CD8-positive, alpha-beta memory T cell (primary cell): ENCODE data around the gene SMOC1. TPM values are rescaled to one million over a fixed set of nuclear protein-coding genes. Genes with fewer than 3 reads are reported as not detected.

Experiments used
- CTCF ChIA-PET: fragments of 350-600 bp; sonication (Branson Sonifier 250); formaldehyde crosslinking; loops from one replicate; lab custom pipeline; 2021; ENCODE audit warnings: antibody characterized with exemption; lab: Charles Lee
- POLR2A ChIA-PET: fragments of 350-600 bp; sonication (Branson Sonifier 250); formaldehyde crosslinking; loops from one replicate; lab custom pipeline; 2021; ENCODE audit warnings: antibody characterized with exemption; lab: Charles Lee
- DNase-seq, 5 donors: peaks; one replicate each; pipeline versions ENCODE4 v3.0.0 to v3.0.0-alpha.2; 2020 to 2022; ENCODE audit warnings: mixed read lengths in 1 of 5
- H3K27ac ChIP-seq: one replicate; pipeline ENCODE4 v1.7.0; 2013; ENCODE audit warnings: low read depth, mild to moderate bottlenecking, low read length, moderate library complexity
- H3K27me3 ChIP-seq: 2 replicates; pipeline ENCODE4 v1.7.0; 2013; ENCODE audit warnings: low read length, mild to moderate bottlenecking; ENCODE audit not compliant: insufficient read depth, poor library complexity, severe bottlenecking
- H3K36me3 ChIP-seq: 2 replicates; pipeline ENCODE4 v1.7.0; 2013; ENCODE audit warnings: mild to moderate bottlenecking, low read length, moderate library complexity; ENCODE audit not compliant: insufficient read depth
- H3K4me1 ChIP-seq: 2 replicates; pipeline ENCODE4 v1.7.0; 2013; ENCODE audit warnings: mild to moderate bottlenecking, low read length, moderate library complexity; ENCODE audit not compliant: insufficient read depth
- H3K4me3 ChIP-seq: 2 replicates; pipeline ENCODE4 v1.7.0; 2013; ENCODE audit warnings: mild to moderate bottlenecking, low read length
- H3K9me3 ChIP-seq: 2 replicates; pipeline ENCODE4 v1.7.0; 2013; ENCODE audit warnings: mild to moderate bottlenecking, low read length
- H3K27ac Mint-ChIP-seq, 8 donors: one replicate each; pipeline ENCODE4 v1.8.0; 2020 to 2021; ENCODE audit warnings: mixed read lengths in 8 of 8, mild to moderate bottlenecking in 6 of 8, inconsistent platforms in 3 of 8, moderate library complexity in 3 of 8
- H3K27me3 Mint-ChIP-seq, 2 donors: one replicate each; pipeline ENCODE4 v1.8.0; 2020 to 2021; ENCODE audit warnings: mixed read lengths in 2 of 2, mild to moderate bottlenecking in 1 of 2, moderate library complexity in 1 of 2
- H3K36me3 Mint-ChIP-seq, 3 donors: one replicate each; pipeline ENCODE4 v1.8.0; 2020 to 2021; ENCODE audit warnings: mixed read lengths in 3 of 3, inconsistent platforms in 1 of 3, mild to moderate bottlenecking in 1 of 3
- H3K4me1 Mint-ChIP-seq, 3 donors: one replicate each; pipeline ENCODE4 v1.8.0; 2020 to 2021; ENCODE audit warnings: mixed read lengths in 3 of 3, inconsistent platforms in 1 of 3, mild to moderate bottlenecking in 1 of 3
- H3K4me3 Mint-ChIP-seq, 7 donors: one replicate each; pipeline ENCODE4 v1.8.0; 2020 to 2021; ENCODE audit warnings: mixed read lengths in 7 of 7, mild to moderate bottlenecking in 6 of 7, moderate library complexity in 4 of 7, inconsistent platforms in 2 of 7
- H3K9me3 Mint-ChIP-seq, 5 donors: one replicate each; pipeline ENCODE4 v1.8.0; 2020 to 2022; ENCODE audit warnings: mixed read lengths in 5 of 5, mild to moderate bottlenecking in 3 of 5, moderate library complexity in 2 of 5, inconsistent platforms in 1 of 5
- polyA plus RNA-seq: library from polyadenylated mRNA; unstranded; fragments of 300-500 nt; fragmentation: Illumina TruSeq; gene quantifications from one replicate; pipeline ENCODE4 v1.2.3, GENCODE V29; 2021
- total RNA-seq, 2 experiments: library from RNA; stranded (reverse); gene quantifications; one replicate each; pipeline ENCODE4 v1.2.3, GENCODE V29; 2021

The SMOC1 gene
- total and polyA plus RNA-seq, 3 experiments from 2014 or later = not detected

DNA sequence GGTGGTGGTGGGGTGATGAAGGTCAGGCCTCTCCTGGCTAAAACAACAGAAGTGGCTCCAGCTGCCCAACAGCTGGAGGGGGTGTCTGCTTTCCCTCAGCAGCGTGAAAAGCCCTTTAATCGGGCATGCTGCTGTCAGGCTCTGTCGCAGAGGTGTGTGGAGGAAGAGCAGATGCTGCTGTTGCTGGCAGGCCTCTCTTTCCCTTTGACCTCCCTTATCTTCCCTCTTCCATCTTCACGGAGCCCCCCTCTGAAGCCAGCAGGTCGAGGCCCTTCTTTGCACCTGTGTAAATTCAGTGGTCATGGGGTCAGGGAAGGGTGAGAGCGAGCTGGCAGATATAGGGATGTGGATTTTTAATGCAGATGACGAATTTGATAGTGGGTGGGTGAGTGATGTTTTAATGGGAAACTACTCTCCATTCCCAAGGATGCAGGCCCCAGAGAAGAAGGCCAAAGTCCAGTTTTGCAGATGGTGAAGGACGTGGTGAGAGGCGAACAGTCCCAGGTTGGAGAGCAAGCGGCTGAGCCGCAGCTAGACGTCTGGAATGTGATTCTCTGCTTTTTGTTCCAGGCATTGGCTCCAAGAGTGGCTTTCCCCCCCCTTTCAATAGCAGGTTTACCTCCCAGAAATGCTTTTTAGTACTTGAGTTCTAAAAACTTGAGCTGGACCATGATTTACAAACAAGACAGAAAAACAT is 64.0 kb downstream of the SMOC1 start:
- peaks cover 9 to 16% (median 14%) of the 10 kb centered on the region in 5 donors for H3K9me3 Mint-ChIP-seq
- no peaks in the 10 kb centered on the region for H3K27me3 ChIP-seq
- CTCF ChIA-PET = no interaction called here
- no peaks in the 10 kb centered on the region for H3K4me1 Mint-ChIP-seq
- no peak overlapping the region for H3K27ac ChIP-seq
- H3K27ac Mint-ChIP-seq = peak overlapping the region in 1 of 8 donors; percentile 74
- no peaks in the 10 kb centered on the region for H3K36me3 Mint-ChIP-seq
- POLR2A ChIA-PET = no interaction called here
- H3K27me3 Mint-ChIP-seq = peaks cover 19 to 50% of the 10 kb centered on the region in 2 donors
- no peaks in the 10 kb centered on the region for H3K4me1 ChIP-seq
- H3K36me3 ChIP-seq = no peaks in the 10 kb centered on the region
- no peak overlapping the region for H3K4me3 ChIP-seq
- no peak for DNase-seq
- no peaks in the 10 kb centered on the region for H3K9me3 ChIP-seq
- no peak overlapping the region for H3K4me3 Mint-ChIP-seq

DNA sequence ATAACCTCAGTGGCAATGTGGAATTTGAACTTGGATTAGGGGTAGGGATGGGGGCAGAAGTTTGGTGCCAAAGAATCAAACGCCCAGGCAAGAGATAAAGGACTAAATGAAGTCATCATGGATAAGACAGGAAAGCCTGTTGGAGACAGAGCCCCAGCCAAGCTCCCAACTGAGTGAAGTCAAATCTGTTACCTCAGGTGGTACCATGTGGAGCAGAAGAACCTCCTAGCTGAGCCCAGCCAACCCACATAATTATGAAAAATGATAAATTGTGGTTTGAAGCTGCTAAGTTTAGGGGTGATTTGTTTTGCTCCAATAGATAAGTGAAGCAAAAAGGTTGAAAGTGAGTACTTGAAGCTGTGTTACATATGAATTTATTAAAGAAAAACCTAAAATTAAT is 66.1 kb downstream of the SMOC1 start:
- H3K4me1 ChIP-seq = no peaks in the 10 kb centered on the region
- no peaks in the 10 kb centered on the region for H3K36me3 ChIP-seq
- H3K9me3 Mint-ChIP-seq = peaks cover 9 to 16% (median 14%) of the 10 kb centered on the region in 5 donors
- H3K27me3 Mint-ChIP-seq = peaks cover 16 to 55% of the 10 kb centered on the region in 2 donors
- no peak overlapping the region for H3K27ac ChIP-seq
- H3K36me3 Mint-ChIP-seq = peaks cover 0 to 2% (median 0%) of the 10 kb centered on the region in 3 donors
- ChIA-PET CTCF (no interaction called here), POLR2A (no interaction called here)
- no peaks in the 10 kb centered on the region for H3K9me3 ChIP-seq
- no peak for DNase-seq
- no peak overlapping the region for H3K4me3 ChIP-seq
- no peaks in the 10 kb centered on the region for H3K4me1 Mint-ChIP-seq
- H3K27me3 ChIP-seq = no peaks in the 10 kb centered on the region
- H3K27ac Mint-ChIP-seq = no peak overlapping the region
- H3K4me3 Mint-ChIP-seq = no peak overlapping the region

DNA sequence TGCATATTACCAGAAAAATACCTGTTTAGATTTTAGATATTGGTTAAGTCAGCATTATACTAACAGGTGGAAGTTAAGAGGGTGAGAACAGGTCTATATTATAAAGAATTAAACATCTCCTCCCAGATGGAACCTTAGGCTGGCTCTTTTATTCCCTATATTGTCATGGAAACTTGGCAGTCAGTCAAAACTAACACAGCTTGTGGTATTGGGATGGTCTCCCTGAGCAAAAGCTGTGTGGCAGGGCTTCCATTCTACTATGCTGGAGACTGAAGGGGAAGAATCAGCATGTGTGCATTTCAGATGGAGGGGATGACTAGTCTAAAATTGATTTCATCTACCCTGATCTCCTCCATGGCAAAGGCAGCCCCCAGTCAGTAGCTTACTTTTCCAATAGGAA is 66.7 kb downstream of the SMOC1 start:
- Mint-ChIP-seq H3K4me1 (no peaks in the 10 kb centered on the region), H3K9me3 (peaks cover 9 to 16% (median 14%) of the 10 kb centered on the region in 5 donors), H3K27ac (no peak overlapping the region), H3K36me3 (peaks cover 0 to 2% (median 0%) of the 10 kb centered on the region in 3 donors), H3K27me3 (peaks cover 13 to 54% of the 10 kb centered on the region in 2 donors), H3K4me3 (no peak overlapping the region)
- Histone ChIP-seq H3K9me3 (no peaks in the 10 kb centered on the region), H3K27ac (no peak overlapping the region), H3K36me3 (no peaks in the 10 kb centered on the region), H3K4me3 (no peak overlapping the region), H3K27me3 (no peaks in the 10 kb centered on the region), H3K4me1 (no peaks in the 10 kb centered on the region)
- ChIA-PET CTCF (no interaction called here), POLR2A (no interaction called here)
- DNase-seq = no peak

- Mint-ChIP-seq H3K36me3 (peaks cover 0 to 2% (median 0%) of the 10 kb centered on the region in 3 donors), H3K9me3 (peaks cover 9 to 21% (median 14%) of the 10 kb centered on the region in 5 donors), H3K27ac (no peak overlapping the region), H3K27me3 (peaks cover 11 to 41% of the 10 kb centered on the region in 2 donors), H3K4me1 (no peaks in the 10 kb centered on the region), H3K4me3 (no peak overlapping the region)
- ChIA-PET POLR2A (no interaction called here), CTCF (no interaction called here)
- H3K4me1 ChIP-seq = no peaks in the 10 kb centered on the region
- H3K9me3 ChIP-seq = no peaks in the 10 kb centered on the region
- DNase-seq = no peak
- no peak overlapping the region for H3K27ac ChIP-seq
- H3K4me3 ChIP-seq = no peak overlapping the region
- H3K36me3 ChIP-seq = no peaks in the 10 kb centered on the region
- H3K27me3 ChIP-seq = no peaks in the 10 kb centered on the region
Measured at GRCh38 chr14:69948351-69948750, 69.1 kb downstream of the SMOC1 start.

DNA sequence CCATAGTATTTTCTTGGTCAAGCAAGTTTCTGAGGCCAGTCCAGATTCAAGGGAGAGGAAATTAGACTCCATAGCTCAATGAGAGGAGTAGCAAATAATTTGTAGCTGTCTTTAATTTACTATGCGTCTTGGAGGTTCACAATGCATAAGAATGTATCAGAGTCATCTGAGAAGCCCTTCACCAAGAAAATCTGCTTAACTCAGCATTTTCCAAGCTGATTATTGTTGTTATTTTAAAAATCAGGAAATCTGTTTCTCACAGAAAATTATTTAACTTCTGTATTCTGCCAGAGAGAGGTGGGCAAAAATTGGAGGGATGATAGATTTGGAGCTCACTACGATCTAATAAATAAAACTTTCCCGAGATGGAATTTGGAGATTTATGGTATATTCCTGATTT is 72.0 kb downstream of the SMOC1 start:
- peaks cover 0 to 2% (median 0%) of the 10 kb centered on the region in 3 donors for H3K36me3 Mint-ChIP-seq
- Histone ChIP-seq H3K36me3 (no peaks in the 10 kb centered on the region), H3K27me3 (no peaks in the 10 kb centered on the region), H3K27ac (no peak overlapping the region), H3K4me3 (no peak overlapping the region), H3K9me3 (no peaks in the 10 kb centered on the region), H3K4me1 (no peaks in the 10 kb centered on the region)
- H3K9me3 Mint-ChIP-seq = peaks cover 0 to 7% (median 5%) of the 10 kb centered on the region in 5 donors
- ChIA-PET CTCF (no interaction called here), POLR2A (no interaction called here)
- no peak overlapping the region for H3K4me3 Mint-ChIP-seq
- peaks cover 4 to 33% of the 10 kb centered on the region in 2 donors for H3K27me3 Mint-ChIP-seq
- H3K4me1 Mint-ChIP-seq = no peaks in the 10 kb centered on the region
- DNase-seq = no peak
- no peak overlapping the region for H3K27ac Mint-ChIP-seq

- Mint-ChIP-seq H3K9me3 (peaks cover 0 to 7% (median 2%) of the 10 kb centered on the region in 5 donors), H3K27me3 (peaks cover 4 to 38% of the 10 kb centered on the region in 2 donors), H3K36me3 (peaks cover 0 to 2% (median 0%) of the 10 kb centered on the region in 3 donors), H3K4me1 (no peaks in the 10 kb centered on the region), H3K4me3 (no peak overlapping the region), H3K27ac (no peak overlapping the region)
- Histone ChIP-seq H3K4me1 (no peaks in the 10 kb centered on the region), H3K4me3 (no peak overlapping the region), H3K36me3 (no peaks in the 10 kb centered on the region), H3K27me3 (no peaks in the 10 kb centered on the region), H3K9me3 (no peaks in the 10 kb centered on the region), H3K27ac (no peak overlapping the region)
- CTCF ChIA-PET = no interaction called here
- POLR2A ChIA-PET = no interaction called here
- no peak for DNase-seq
Measured at GRCh38 chr14:69951935-69952334, 72.7 kb downstream of the SMOC1 start.

- no peaks in the 10 kb centered on the region for H3K4me1 ChIP-seq
- DNase-seq = no peak
- H3K36me3 ChIP-seq = no peaks in the 10 kb centered on the region
- no peak overlapping the region for H3K27ac Mint-ChIP-seq
- H3K27me3 Mint-ChIP-seq = peaks cover 6 to 35% of the 10 kb centered on the region in 2 donors
- CTCF ChIA-PET = no interaction called here
- H3K4me3 ChIP-seq = no peak overlapping the region
- H3K4me3 Mint-ChIP-seq = no peak overlapping the region
- H3K27me3 ChIP-seq = no peaks in the 10 kb centered on the region
- H3K36me3 Mint-ChIP-seq = peaks cover 0 to 2% (median 0%) of the 10 kb centered on the region in 3 donors
- peaks cover 0 to 7% (median 0%) of the 10 kb centered on the region in 5 donors for H3K9me3 Mint-ChIP-seq
- H3K4me1 Mint-ChIP-seq = no peaks in the 10 kb centered on the region
- POLR2A ChIA-PET = no interaction called here
- H3K9me3 ChIP-seq = no peaks in the 10 kb centered on the region
- no peak overlapping the region for H3K27ac ChIP-seq
Measured at GRCh38 chr14:69953266-69953915, 74.2 kb downstream of the SMOC1 start.
